Vagina (tissue), 2 donors: ENCODE measurements around the gene JAKMIP3.

Experiments
- CTCF ChIP-seq, 3 experiments: fragments of 450-650 bp in 2 of 3; fragments of 200-600 bp in 1 of 3; sonication (generic) in 1 of 3; IDR thresholded peaks; one replicate each; pipeline ENCODE4 v1.5.1; 2017 to 2019; ENCODE audit warnings: antibody characterized with exemption in 3 of 3, mild to moderate bottlenecking in 2 of 3, moderate library complexity in 2 of 3
- POLR2A ChIP-seq, 2 donors: fragments of 450-650 bp; IDR thresholded peaks; one replicate each; pipeline ENCODE4 v1.6.1; 2017; ENCODE audit warnings: antibody characterized with exemption in 2 of 2, mild to moderate bottlenecking in 2 of 2, moderate library complexity in 2 of 2
- POLR2AphosphoS5 ChIP-seq, 2 donors: sonication (generic); formaldehyde crosslinking; IDR thresholded peaks; one replicate each; pipeline ENCODE4 v1.9.0; 2017; ENCODE audit warnings: antibody characterized with exemption in 2 of 2, mild to moderate bottlenecking in 2 of 2, low read depth in 1 of 2; ENCODE audit not compliant: insufficient read depth in 1 of 2

- TF ChIP-seq POLR2AphosphoS5 (IDR thresholded peaks at IDR 0.05; ENCODE audit: insufficient read depth in 1 of 2, low read depth in 1 of 2) (no peak), POLR2A (IDR thresholded peaks at IDR 0.05) (no peak), CTCF (IDR thresholded peaks at IDR 0.05) (no peak)
These were observed 35.8 kb downstream of the JAKMIP3 start for GRCh38 chr10:132101529-132101928.
